ENCODE measurements around the gene ATP2B3. TPM values are rescaled to one million over a fixed set of nuclear protein-coding genes. Genes with fewer than 3 reads are reported as not detected.

ATP2B3 gene
- total RNA-seq, 1 donor from 2014 or later, result 0.37 TPM

DNA sequence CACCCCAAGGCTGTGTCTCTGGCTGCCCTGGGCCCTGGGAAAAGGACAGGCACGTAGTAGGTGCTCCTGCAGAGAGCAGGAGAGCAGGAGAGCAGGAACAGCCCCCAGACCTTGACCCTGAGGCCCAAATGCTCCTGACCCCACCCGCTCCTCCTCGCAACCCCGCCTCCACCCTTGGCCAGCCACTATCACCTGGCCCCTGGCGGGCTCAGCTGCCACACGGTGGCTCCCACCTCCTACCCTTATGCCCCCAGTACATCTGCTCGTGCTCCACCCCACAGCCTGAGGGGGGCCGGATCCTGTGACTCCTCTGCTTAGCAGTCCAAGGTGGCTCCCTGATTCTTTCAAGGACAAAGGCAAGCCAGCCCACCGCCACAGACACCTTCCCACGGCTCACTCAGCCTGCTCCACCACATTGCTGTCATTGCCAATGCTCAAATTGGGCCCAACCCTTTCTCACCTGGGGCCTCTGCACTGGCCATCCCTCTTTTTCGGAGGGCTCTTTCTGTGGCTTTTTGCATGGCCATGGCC is 41.6 kb upstream of the ATP2B3 start:
- H3K4me3 Mint-ChIP-seq (ENCODE audit: unreplicated experiment), result no peak overlapping the region
- H3K9me3 Mint-ChIP-seq (ENCODE audit: low read depth), result peaks cover 4% of the 10 kb centered on the region
- TF ChIP-seq, protein P1, sequence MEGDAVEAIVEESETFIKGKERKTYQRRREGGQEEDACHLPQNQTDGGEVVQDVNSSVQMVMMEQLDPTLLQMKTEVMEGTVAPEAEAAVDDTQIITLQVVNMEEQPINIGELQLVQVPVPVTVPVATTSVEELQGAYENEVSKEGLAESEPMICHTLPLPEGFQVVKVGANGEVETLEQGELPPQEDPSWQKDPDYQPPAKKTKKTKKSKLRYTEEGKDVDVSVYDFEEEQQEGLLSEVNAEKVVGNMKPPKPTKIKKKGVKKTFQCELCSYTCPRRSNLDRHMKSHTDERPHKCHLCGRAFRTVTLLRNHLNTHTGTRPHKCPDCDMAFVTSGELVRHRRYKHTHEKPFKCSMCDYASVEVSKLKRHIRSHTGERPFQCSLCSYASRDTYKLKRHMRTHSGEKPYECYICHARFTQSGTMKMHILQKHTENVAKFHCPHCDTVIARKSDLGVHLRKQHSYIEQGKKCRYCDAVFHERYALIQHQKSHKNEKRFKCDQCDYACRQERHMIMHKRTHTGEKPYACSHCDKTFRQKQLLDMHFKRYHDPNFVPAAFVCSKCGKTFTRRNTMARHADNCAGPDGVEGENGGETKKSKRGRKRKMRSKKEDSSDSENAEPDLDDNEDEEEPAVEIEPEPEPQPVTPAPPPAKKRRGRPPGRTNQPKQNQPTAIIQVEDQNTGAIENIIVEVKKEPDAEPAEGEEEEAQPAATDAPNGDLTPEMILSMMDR (IDR thresholded peaks at IDR 0.05), result no peak
- H3K27me3 Mint-ChIP-seq (ENCODE audit: low read depth), result no peaks in the 10 kb centered on the region
- no peaks in the 10 kb centered on the region for H3K36me3 Mint-ChIP-seq (ENCODE audit: low read depth)
- peak overlapping the region; percentile 85 for H3K27ac Mint-ChIP-seq (ENCODE audit: unreplicated experiment)
- no peak for DNase-seq (ENCODE audit: low spot score)
- H3K4me1 Mint-ChIP-seq (ENCODE audit: low read depth), result peaks cover 62% of the 10 kb centered on the region

DNA sequence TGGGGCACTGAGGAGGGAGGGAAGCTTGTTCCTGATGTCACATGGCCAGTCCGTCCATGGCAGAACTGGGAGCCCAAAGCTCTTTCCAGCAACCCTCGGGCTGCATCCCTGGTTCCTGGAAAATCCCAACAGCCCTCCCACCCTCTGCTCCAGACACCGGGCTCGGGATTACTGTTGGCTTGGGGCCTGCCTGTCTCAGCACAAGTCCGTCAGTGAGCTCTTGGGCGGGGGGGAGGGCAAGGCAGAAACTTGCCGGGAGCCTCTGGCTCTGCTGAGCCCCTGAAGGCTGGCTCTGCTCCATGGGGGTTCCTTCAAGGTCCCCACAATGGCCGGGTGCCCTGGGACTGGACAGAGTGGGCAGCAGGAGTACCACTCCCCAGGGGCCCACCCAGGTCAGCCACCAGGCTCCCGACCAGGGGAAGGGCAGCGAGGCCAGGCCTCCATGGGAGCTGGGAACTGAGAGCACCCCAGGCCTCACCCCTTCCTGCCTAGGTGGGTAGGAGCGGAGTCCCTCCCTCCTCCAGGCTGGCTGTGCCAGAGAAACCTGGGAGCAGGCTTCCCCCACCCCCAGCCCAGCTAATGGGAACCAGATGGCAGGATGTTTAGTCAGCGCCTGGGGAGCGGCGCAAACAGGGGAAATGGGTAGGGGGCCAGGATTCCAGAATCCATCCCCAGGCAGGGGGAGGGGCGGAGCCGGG is 40.6 kb upstream of the ATP2B3 start:
- Mint-ChIP-seq H3K36me3 (ENCODE audit: low read depth) (no peaks in the 10 kb centered on the region), H3K4me3 (ENCODE audit: unreplicated experiment) (no peak overlapping the region), H3K4me1 (ENCODE audit: low read depth) (peaks cover 52% of the 10 kb centered on the region), H3K27ac (ENCODE audit: unreplicated experiment) (peak overlapping the region; percentile 87), H3K9me3 (ENCODE audit: low read depth) (peaks cover 4% of the 10 kb centered on the region), H3K27me3 (ENCODE audit: low read depth) (no peaks in the 10 kb centered on the region)
- TF ChIP-seq, protein P1 (IDR thresholded peaks at IDR 0.05), result no peak
- no peak for DNase-seq (ENCODE audit: low spot score)

DNA sequence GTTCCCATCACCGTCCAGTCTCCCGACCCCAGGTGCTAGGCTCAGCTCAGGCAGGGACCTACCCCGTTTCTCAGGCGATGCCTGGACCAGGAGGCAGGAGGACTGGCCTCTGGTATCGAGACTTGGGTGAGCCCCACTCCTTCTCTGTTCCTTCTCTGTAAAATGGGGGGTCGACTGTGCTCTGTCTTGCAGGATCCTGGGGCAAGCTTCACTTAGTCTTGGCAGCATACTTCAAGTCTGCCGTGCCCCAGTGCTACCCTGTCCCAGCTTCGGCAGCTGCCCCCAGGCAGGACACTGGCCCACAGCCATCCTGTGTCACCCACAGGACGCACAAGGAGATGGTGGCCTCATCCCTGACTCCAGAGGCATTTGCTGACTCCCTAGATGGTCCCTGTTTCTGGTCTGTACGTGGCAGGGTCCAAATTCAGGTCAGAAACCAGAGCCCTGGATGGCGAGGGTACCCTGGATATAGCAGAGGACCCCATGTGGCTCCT is 40.0 kb upstream of the ATP2B3 start:
- H3K27ac Mint-ChIP-seq (ENCODE audit: unreplicated experiment), result peak overlapping the region; percentile 87
- H3K27me3 Mint-ChIP-seq (ENCODE audit: low read depth), result no peaks in the 10 kb centered on the region
- TF ChIP-seq, protein P1 (IDR thresholded peaks at IDR 0.05), result no peak
- peaks cover 4% of the 10 kb centered on the region for H3K9me3 Mint-ChIP-seq (ENCODE audit: low read depth)
- H3K4me1 Mint-ChIP-seq (ENCODE audit: low read depth), result peaks cover 46% of the 10 kb centered on the region
- no peak for DNase-seq (ENCODE audit: low spot score)
- no peaks in the 10 kb centered on the region for H3K36me3 Mint-ChIP-seq (ENCODE audit: low read depth)
- H3K4me3 Mint-ChIP-seq (ENCODE audit: unreplicated experiment), result no peak overlapping the region

DNA sequence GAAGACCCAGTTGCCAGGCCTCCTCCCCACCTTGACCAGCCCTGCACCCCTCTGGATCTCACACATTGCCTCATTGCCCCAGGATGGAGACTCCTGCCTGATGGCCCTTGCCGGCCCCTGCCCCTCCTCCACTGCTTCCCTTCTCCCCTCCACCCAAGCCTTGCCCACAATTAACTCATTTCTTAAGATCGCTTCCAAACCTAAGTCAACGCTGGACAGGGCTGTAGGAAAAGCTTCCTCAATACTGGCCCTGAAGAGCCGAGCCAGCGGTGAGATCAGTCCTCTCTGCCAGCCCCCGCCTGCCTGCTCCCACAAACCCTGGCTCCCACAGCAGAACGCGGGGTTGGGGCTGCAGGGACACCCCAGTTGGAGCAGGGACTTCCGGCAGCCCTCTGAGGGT is 39.5 kb upstream of the ATP2B3 start:
- DNase-seq (ENCODE audit: low spot score), result no peak
- TF ChIP-seq, protein P1 (IDR thresholded peaks at IDR 0.05), result no peak
- Mint-ChIP-seq H3K4me3 (ENCODE audit: unreplicated experiment) (no peak overlapping the region), H3K27ac (ENCODE audit: unreplicated experiment) (peak overlapping the region; percentile 87), H3K4me1 (ENCODE audit: low read depth) (peaks cover 42% of the 10 kb centered on the region), H3K9me3 (ENCODE audit: low read depth) (peaks cover 4% of the 10 kb centered on the region), H3K27me3 (ENCODE audit: low read depth) (no peaks in the 10 kb centered on the region), H3K36me3 (ENCODE audit: low read depth) (no peaks in the 10 kb centered on the region)

DNA sequence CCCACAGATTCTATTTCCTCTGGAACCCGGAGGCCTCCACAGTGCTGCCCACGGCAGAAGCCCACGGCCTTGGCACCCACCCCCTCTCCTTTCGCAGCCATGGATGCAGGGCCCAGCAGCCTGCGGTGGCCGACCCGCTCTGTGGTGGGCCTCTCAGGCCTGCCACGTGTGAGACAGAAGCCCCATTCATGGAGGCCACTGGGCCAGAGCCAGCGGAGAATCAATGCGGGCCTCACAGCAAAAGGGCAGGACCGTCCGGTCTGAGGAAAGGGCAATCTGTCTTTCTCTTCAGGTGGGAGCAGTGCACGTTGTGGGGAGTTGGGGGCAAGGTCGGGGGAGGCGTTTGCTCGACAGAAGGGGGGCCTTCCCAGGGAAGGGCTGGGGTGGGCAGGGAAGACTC is 38.7 kb upstream of the ATP2B3 start:
- DNase-seq (ENCODE audit: low spot score), result no peak
- Mint-ChIP-seq H3K4me1 (ENCODE audit: low read depth) (peaks cover 35% of the 10 kb centered on the region), H3K27me3 (ENCODE audit: low read depth) (no peaks in the 10 kb centered on the region), H3K36me3 (ENCODE audit: low read depth) (no peaks in the 10 kb centered on the region), H3K27ac (ENCODE audit: unreplicated experiment) (peak overlapping the region; percentile 51), H3K4me3 (ENCODE audit: unreplicated experiment) (no peak overlapping the region), H3K9me3 (ENCODE audit: low read depth) (peaks cover 4% of the 10 kb centered on the region)
- TF ChIP-seq, protein P1 (IDR thresholded peaks at IDR 0.05), result no peak
